PC-3 (cell line): ENCODE measurements around the gene USH1C. TPM values are rescaled to one million over a fixed set of nuclear protein-coding genes. Genes with fewer than 3 reads are reported as not detected.

ENCODE experiments used
- ATAC-seq: fragments of 200-7000 bp; cut with Tn5 transposase; 2 replicates; pipeline ENCODE4 v1.9.1; 2020; ENCODE audit warnings: mild to moderate bottlenecking, moderate library complexity
- BruUV-seq: library from RNA; stranded (reverse); fragments of 400-500 nt; replicated peaks from 2 replicates; lab custom pipeline; 2021; lab: Mats Ljungman, UMichigan
- CTCF ChIA-PET: fragments of 300-600 bp; sonication (Branson Sonifier 250); formaldehyde crosslinking; loops from one replicate; lab custom pipeline; 2022; ENCODE audit warnings: antibody characterized with exemption; lab: Charles Lee
- POLR2A ChIA-PET: fragments of 300-600 bp; sonication (Branson Sonifier 250); formaldehyde crosslinking; loops from one replicate; lab custom pipeline; 2022; ENCODE audit warnings: antibody characterized with exemption; ENCODE audit not compliant: unreplicated experiment; lab: Charles Lee
- DNase-seq: peaks from one replicate; pipeline ENCODE4 v3.0.0-alpha.2; 2015
- H2AFZ ChIP-seq: fragments of 300-600 bp; sonication (generic); 2 replicates; pipeline ENCODE4 v1.6.0; 2016; ENCODE audit warnings: antibody characterized with exemption, low read length
- H3F3A ChIP-seq: fragments of 300-600 bp; sonication (generic); one replicate; pipeline ENCODE4 v1.6.0; 2017; ENCODE audit warnings: antibody characterized with exemption, low read length, control low read depth, mild to moderate bottlenecking; ENCODE audit not compliant: unreplicated experiment
- H3K27ac ChIP-seq: fragments of 300-600 bp; sonication (generic); 2 replicates; pipeline ENCODE4 v1.5.1; 2016; ENCODE audit warnings: mild to moderate bottlenecking, low read length
- H3K27me3 ChIP-seq: fragments of 300-600 bp; sonication (generic); 2 replicates; pipeline ENCODE4 v1.6.1; 2016; ENCODE audit warnings: low read length, mixed read lengths
- H3K36me3 ChIP-seq: fragments of 300-600 bp; sonication (generic); 2 replicates; pipeline ENCODE4 v1.6.1; 2016; ENCODE audit warnings: low read depth, mixed run types, low read length, mixed read lengths
- H3K4me1 ChIP-seq: fragments of 300-600 bp; sonication (generic); 2 replicates; pipeline ENCODE4 v1.5.1; 2016; ENCODE audit warnings: low read length; ENCODE audit not compliant: insufficient read depth
- H3K4me2 ChIP-seq: fragments of 300-600 bp; sonication (generic); 2 replicates; pipeline ENCODE4 v1.6.0; 2016; ENCODE audit warnings: low read length
- H3K4me3 ChIP-seq: fragments of 300-600 bp; sonication (generic); 2 replicates; pipeline ENCODE4 v1.5.1; 2016; ENCODE audit warnings: mild to moderate bottlenecking, low read length, mixed read lengths
- H3K79me2 ChIP-seq: fragments of 300-600 bp; sonication (generic); 2 replicates; pipeline ENCODE4 v1.6.1; 2017; ENCODE audit warnings: low read length, mixed read lengths
- H3K9ac ChIP-seq: fragments of 300-600 bp; sonication (generic); 2 replicates; pipeline ENCODE4 v1.6.0; 2016; ENCODE audit warnings: mild to moderate bottlenecking, low read length
- H3K9me2 ChIP-seq: fragments of 300-600 bp; sonication (generic); replicated peaks from 2 replicates; pipeline ENCODE4 v1.6.1; 2016; ENCODE audit warnings: mixed run types, low read length, mixed read lengths
- H3K9me3 ChIP-seq: fragments of 300-600 bp; sonication (generic); 2 replicates; pipeline ENCODE4 v1.6.1; 2016; ENCODE audit warnings: low read length, mixed read lengths
- H4K20me1 ChIP-seq: fragments of 300-600 bp; sonication (generic); 2 replicates; pipeline ENCODE4 v1.6.1; 2016; ENCODE audit warnings: low read length, mixed read lengths
- EZH2 ChIP-seq: fragments of 300-600 bp; sonication (generic); IDR thresholded peaks from one replicate; pipeline ENCODE4 v1.6.1; 2017; ENCODE audit warnings: antibody characterized with exemption, mild to moderate bottlenecking, low read length; ENCODE audit not compliant: unreplicated experiment
- EZH2phosphoT487 ChIP-seq: fragments of 300-600 bp; sonication (generic); IDR thresholded peaks from 2 replicates; pipeline ENCODE4 v1.6.1; 2018; ENCODE audit warnings: mild to moderate bottlenecking, antibody characterized with exemption, low read length, borderline replicate concordance
- intact Hi-C: fragments of 100-400 bp; cut with micrococcal nuclease; formaldehyde crosslinking; loops from 2 replicates; pipeline ENCODE4 v1.9.0; 2023
- total RNA-seq: library from RNA; depleted of rRNA; stranded (reverse); fragments of >200 nt; gene quantifications from 2 replicates; pipeline ENCODE4 v1.2.3, GENCODE V29; 2014
- TF ChIP-seq, protein P1 (sequence below): fragments of 300-600 bp; sonication (generic); conservative IDR thresholded peaks from 2 replicates; pipeline ENCODE4 v1.5.1; 2017; ENCODE audit warnings: antibody characterized with exemption, low read depth, mild to moderate bottlenecking, low read length

The USH1C gene
- total RNA-seq, 1 experiment from 2014 or later, result not detected

DNA sequence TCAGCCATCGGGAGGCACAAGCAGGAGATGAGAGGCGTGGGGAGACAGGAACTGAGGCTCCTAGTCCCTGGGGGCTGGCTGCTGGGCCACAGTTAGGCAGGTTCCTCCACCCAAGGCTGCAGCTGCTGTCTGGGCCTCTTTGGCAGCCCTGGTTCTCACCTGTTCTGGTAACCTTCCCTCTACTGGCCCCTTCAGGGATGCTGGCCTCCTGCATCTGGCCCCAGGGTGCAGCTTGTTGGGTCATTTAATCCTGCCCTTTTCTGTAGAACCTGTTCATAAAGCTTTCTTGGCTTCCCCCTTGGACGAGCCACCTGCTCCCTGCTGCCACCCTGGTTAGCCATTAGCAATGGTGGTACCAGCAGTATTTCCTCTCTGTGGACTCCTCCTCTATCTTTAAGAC, 5.5 kb downstream of the USH1C start:
- ChIA-PET POLR2A (no interaction called here), CTCF (no interaction called here)
- TF ChIP-seq EZH2phosphoT487 (no peak), EZH2 (no peak)
- TF ChIP-seq, protein P1, sequence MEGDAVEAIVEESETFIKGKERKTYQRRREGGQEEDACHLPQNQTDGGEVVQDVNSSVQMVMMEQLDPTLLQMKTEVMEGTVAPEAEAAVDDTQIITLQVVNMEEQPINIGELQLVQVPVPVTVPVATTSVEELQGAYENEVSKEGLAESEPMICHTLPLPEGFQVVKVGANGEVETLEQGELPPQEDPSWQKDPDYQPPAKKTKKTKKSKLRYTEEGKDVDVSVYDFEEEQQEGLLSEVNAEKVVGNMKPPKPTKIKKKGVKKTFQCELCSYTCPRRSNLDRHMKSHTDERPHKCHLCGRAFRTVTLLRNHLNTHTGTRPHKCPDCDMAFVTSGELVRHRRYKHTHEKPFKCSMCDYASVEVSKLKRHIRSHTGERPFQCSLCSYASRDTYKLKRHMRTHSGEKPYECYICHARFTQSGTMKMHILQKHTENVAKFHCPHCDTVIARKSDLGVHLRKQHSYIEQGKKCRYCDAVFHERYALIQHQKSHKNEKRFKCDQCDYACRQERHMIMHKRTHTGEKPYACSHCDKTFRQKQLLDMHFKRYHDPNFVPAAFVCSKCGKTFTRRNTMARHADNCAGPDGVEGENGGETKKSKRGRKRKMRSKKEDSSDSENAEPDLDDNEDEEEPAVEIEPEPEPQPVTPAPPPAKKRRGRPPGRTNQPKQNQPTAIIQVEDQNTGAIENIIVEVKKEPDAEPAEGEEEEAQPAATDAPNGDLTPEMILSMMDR, result no peak
- no peaks in the 10 kb centered on the region for H3K36me3 ChIP-seq
- H3K4me1 ChIP-seq, result no peaks in the 10 kb centered on the region
- ATAC-seq, result no peak
- no peaks in the 10 kb centered on the region for H3K9me2 ChIP-seq
- H4K20me1 ChIP-seq, result no peaks in the 10 kb centered on the region
- H3K27me3 ChIP-seq, result peaks cover 33% of the 10 kb centered on the region
- no TSS peak for BruUV-seq
- DNase-seq, result no peak
- no peaks in the 10 kb centered on the region for H3F3A ChIP-seq
- intact Hi-C loops, result no loop called here
- no peak overlapping the region for H2AFZ ChIP-seq
- no peaks in the 10 kb centered on the region for H3K79me2 ChIP-seq
- no peak overlapping the region for H3K4me2 ChIP-seq
- H3K27ac ChIP-seq, result no peak overlapping the region
- H3K4me3 ChIP-seq, result no peak overlapping the region
- no peak overlapping the region for H3K9ac ChIP-seq
- no peaks in the 10 kb centered on the region for H3K9me3 ChIP-seq

DNA sequence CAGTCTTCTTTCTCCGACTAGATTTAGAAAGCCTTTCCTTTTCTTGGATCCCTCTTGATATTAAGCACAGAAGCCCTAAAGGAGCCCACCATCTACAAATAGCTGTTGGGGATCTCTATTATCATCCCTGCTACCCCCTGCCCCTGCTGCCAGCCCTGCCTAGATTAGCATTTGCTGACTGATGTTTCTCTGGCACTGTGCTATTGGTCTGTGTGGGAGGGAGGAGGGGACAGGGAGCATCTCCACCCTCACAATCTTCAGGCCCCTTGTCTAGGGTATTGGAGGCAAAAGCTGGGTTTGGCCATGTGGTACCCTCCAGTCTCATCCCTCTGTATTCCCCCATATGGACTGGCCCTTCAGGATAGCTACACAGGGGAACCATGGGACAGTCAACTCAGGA, 6.2 kb downstream of the USH1C start:
- no peaks in the 10 kb centered on the region for H3K4me1 ChIP-seq
- H2AFZ ChIP-seq, result no peak overlapping the region
- H3K27ac ChIP-seq, result no peak overlapping the region
- no peak overlapping the region for H3K9ac ChIP-seq
- no TSS peak for BruUV-seq
- H3K9me2 ChIP-seq, result no peaks in the 10 kb centered on the region
- H4K20me1 ChIP-seq, result no peaks in the 10 kb centered on the region
- H3K4me3 ChIP-seq, result no peak overlapping the region
- intact Hi-C loops, result no loop called here
- ChIA-PET CTCF (no interaction called here), POLR2A (no interaction called here)
- H3K36me3 ChIP-seq, result no peaks in the 10 kb centered on the region
- no peaks in the 10 kb centered on the region for H3F3A ChIP-seq
- peaks cover 40% of the 10 kb centered on the region for H3K27me3 ChIP-seq
- DNase-seq (no peak), ATAC-seq (no peak)
- no peaks in the 10 kb centered on the region for H3K79me2 ChIP-seq
- no peak overlapping the region for H3K4me2 ChIP-seq
- TF ChIP-seq, protein P1, result no peak
- no peak for TF ChIP-seq EZH2phosphoT487
- TF ChIP-seq EZH2, result no peak
- no peaks in the 10 kb centered on the region for H3K9me3 ChIP-seq

DNA sequence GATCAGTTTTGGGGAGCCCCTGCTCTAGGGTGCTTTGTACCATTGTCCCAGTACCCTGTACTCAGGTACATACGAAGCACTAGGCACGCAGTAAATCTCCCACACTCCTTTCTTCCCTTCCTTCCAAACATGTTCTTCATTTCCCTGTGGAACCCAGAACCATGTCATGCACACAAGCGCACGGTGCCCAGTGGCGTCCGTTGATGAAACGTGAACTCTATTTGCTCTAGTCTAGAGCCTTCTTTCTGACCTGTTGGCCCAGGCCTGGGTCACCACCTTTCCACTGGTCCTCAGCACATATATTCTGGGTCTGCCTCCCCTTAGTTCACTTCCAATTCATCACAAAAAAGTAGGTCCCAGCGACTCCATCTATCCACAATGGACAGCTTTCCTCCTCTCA, 7.0 kb downstream of the USH1C start:
- Histone ChIP-seq H3K4me2 (no peak overlapping the region), H3F3A (no peaks in the 10 kb centered on the region), H3K79me2 (no peaks in the 10 kb centered on the region), H3K27me3 (peaks cover 44% of the 10 kb centered on the region), H4K20me1 (no peaks in the 10 kb centered on the region), H3K4me3 (no peak overlapping the region), H3K36me3 (no peaks in the 10 kb centered on the region), H3K9me3 (no peaks in the 10 kb centered on the region), H2AFZ (no peak overlapping the region), H3K9me2 (no peaks in the 10 kb centered on the region), H3K9ac (no peak overlapping the region), H3K27ac (no peak overlapping the region), H3K4me1 (no peaks in the 10 kb centered on the region)
- intact Hi-C loops, result no loop called here
- CTCF ChIA-PET, result no interaction called here
- POLR2A ChIA-PET, result no interaction called here
- DNase-seq (no peak), ATAC-seq (no peak)
- no TSS peak for BruUV-seq
- TF ChIP-seq, protein P1, result no peak
- TF ChIP-seq EZH2 (no peak), EZH2phosphoT487 (no peak)
